HCT116 (cell line): ENCODE results near the gene MSL1. TPM values are rescaled to one million over a fixed set of nuclear protein-coding genes. Genes with fewer than 3 reads are reported as not detected.

Experiments
- ATAC-seq: fragments of 200-7000 bp; cut with Tn5 transposase; 2 replicates; pipeline ENCODE4 v1.9.1; 2020; ENCODE audit warnings: mild to moderate bottlenecking, moderate library complexity
- BruUV-seq: library from RNA; stranded (reverse); fragments of 400-500 nt; replicated peaks from 2 replicates; lab custom pipeline; 2021; lab: Mats Ljungman, UMichigan
- CTCF ChIA-PET: fragments of 300-600 bp; sonication (Branson Sonifier 250); formaldehyde crosslinking; loops from one replicate; lab custom pipeline; 2021; ENCODE audit warnings: antibody characterized with exemption; lab: Charles Lee
- POLR2A ChIA-PET: fragments of 300-600, 350-600 bp; sonication (Branson Sonifier 250); formaldehyde crosslinking; loops from one replicate; lab custom pipeline; 2021; ENCODE audit warnings: antibody characterized with exemption; lab: Charles Lee
- RAD21 ChIA-PET, 2 experiments: fragments of 300-600 bp; sonication (Branson Sonifier 250); formaldehyde crosslinking; loops; one replicate each; lab custom pipeline; 2023; ENCODE audit warnings: low total read pairs in 2 of 2; ENCODE audit not compliant: uncharacterized antibody in 2 of 2, unreplicated experiment in 2 of 2, low non-redundant PET in 1 of 2; lab: Charles Lee
- DNase-seq: peaks from one replicate; pipeline ENCODE4 v3.0.0-alpha.2; 2010; ENCODE audit warnings: low read depth, low spot score
- H2AFZ ChIP-seq: fragments of 200-600 bp; shearing (Covaris generic), sonication (generic); 2 replicates; pipeline ENCODE4 v1.6.1; 2017; ENCODE audit warnings: low read depth, mixed run types, mixed read lengths, antibody characterized with exemption, low read length; ENCODE audit not compliant: poor library complexity, severe bottlenecking
- H3K27ac ChIP-seq: 2 replicates; pipeline ENCODE4 v1.5.1; 2012; ENCODE audit warnings: low read depth, low read length
- H3K27me3 ChIP-seq: fragments of 200-600 bp; sonication (generic); 2 replicates; pipeline ENCODE4 v1.6.1; 2016; ENCODE audit warnings: mixed run types, low read length, mixed read lengths; ENCODE audit not compliant: insufficient read depth
- H3K36me3 ChIP-seq, 2 experiments: fragments of 200-500 bp in 1 of 2; fragments of 200-600 bp in 1 of 2; sonication (Bioruptor generic) in 1 of 2; sonication (generic) in 1 of 2; 2 replicates each; pipeline versions ENCODE4 v1.5.1 to v1.6.1; 2014 to 2016; ENCODE audit warnings: low read length in 2 of 2, inconsistent platforms in 1 of 2, mixed read lengths in 1 of 2, mixed run types in 1 of 2; ENCODE audit not compliant: insufficient read depth in 2 of 2, control insufficient read depth in 1 of 2
- H3K4me1 ChIP-seq, 2 experiments: fragments of 200-600 bp in 1 of 2; sonication (generic) in 1 of 2; 2 replicates each; pipeline versions ENCODE4 v1.5.1 to v1.6.1; 2012 to 2017; ENCODE audit warnings: low read length in 2 of 2, inconsistent platforms in 1 of 2, mild to moderate bottlenecking in 1 of 2, mixed read lengths in 1 of 2, mixed run types in 1 of 2, moderate library complexity in 1 of 2; ENCODE audit not compliant: insufficient read depth in 2 of 2, control insufficient read depth in 1 of 2
- H3K4me2 ChIP-seq: fragments of 200-600 bp; sonication (generic); 2 replicates; pipeline ENCODE4 v1.6.1; 2017; ENCODE audit warnings: mixed run types, low read length, mixed read lengths
- H3K4me3 ChIP-seq, 2 experiments: fragments of 200-600 bp in 1 of 2; sonication (generic) in 1 of 2; replicated peaks in 1 of 2; 2 replicates each; pipeline ENCODE4 v1.5.1; 2011 to 2016; ENCODE audit warnings: low read length in 2 of 2, control low read depth in 1 of 2, low read depth in 1 of 2, mild to moderate bottlenecking in 1 of 2, mixed read lengths in 1 of 2, mixed run types in 1 of 2
- H3K79me2 ChIP-seq: fragments of 200-600 bp; sonication (generic); 2 replicates; pipeline ENCODE4 v1.6.1; 2017; ENCODE audit warnings: mild to moderate bottlenecking, mixed run types, low read length, moderate library complexity, mixed read lengths; ENCODE audit not compliant: insufficient read depth
- H3K9ac ChIP-seq: fragments of 200-600 bp; sonication (generic); 2 replicates; pipeline ENCODE4 v1.6.1; 2016; ENCODE audit warnings: low read length, mixed read lengths
- H3K9me2 ChIP-seq: fragments of 200-600 bp; sonication (generic), shearing (Covaris generic); 2 replicates; pipeline ENCODE4 v1.6.1; 2017; ENCODE audit warnings: mixed run types, mild to moderate bottlenecking, moderate library complexity; ENCODE audit not compliant: insufficient read depth
- H3K9me3 ChIP-seq, 2 experiments: fragments of 200-500 bp in 1 of 2; fragments of 200-600 bp in 1 of 2; sonication (Bioruptor generic) in 1 of 2; sonication (generic) in 1 of 2; 2 replicates each; pipeline ENCODE4 v1.6.1; 2014 to 2017; ENCODE audit warnings: low read length in 2 of 2, mixed read lengths in 2 of 2, inconsistent platforms in 1 of 2, low read depth in 1 of 2, mild to moderate bottlenecking in 1 of 2, mixed run types in 1 of 2, moderate library complexity in 1 of 2; ENCODE audit not compliant: control insufficient read depth in 1 of 2, insufficient read depth in 1 of 2
- H4K20me1 ChIP-seq: fragments of 200-600 bp; sonication (generic), shearing (Covaris generic); 2 replicates; pipeline ENCODE4 v1.6.1; 2017; ENCODE audit warnings: mixed run types, mild to moderate bottlenecking, moderate library complexity; ENCODE audit not compliant: insufficient read depth
- CBX3 ChIP-seq: IDR thresholded peaks from 2 replicates; pipeline ENCODE4 v1.6.1; 2012; ENCODE audit warnings: low read depth
- EZH2 ChIP-seq: fragments of 200-600 bp; sonication (generic); IDR thresholded peaks from 2 replicates; pipeline ENCODE4 v1.6.1; 2017; ENCODE audit warnings: antibody characterized with exemption, mixed run types
- POLR2A ChIP-seq: IDR thresholded peaks from 2 replicates; pipeline ENCODE4 v1.7.0; 2011; ENCODE audit warnings: borderline replicate concordance; ENCODE audit not compliant: insufficient read depth, insufficient read length; ENCODE audit errors: extremely low read depth
- RAD21 ChIP-seq: IDR thresholded peaks from 2 replicates; pipeline ENCODE4 v1.6.1; 2012; ENCODE audit warnings: low read depth, mild to moderate bottlenecking
- REST ChIP-seq: IDR thresholded peaks from 2 replicates; pipeline ENCODE4 v1.6.1; 2012; ENCODE audit warnings: low read depth
- SIN3A ChIP-seq: IDR thresholded peaks from 2 replicates; pipeline ENCODE4 v1.6.1; 2012; ENCODE audit warnings: low read depth
- SRF ChIP-seq: IDR thresholded peaks from 2 replicates; pipeline ENCODE4 v1.6.1; 2012; ENCODE audit warnings: low read depth
- TCF7L2 ChIP-seq: IDR thresholded peaks from 2 replicates; pipeline ENCODE4 v1.7.0; 2011; ENCODE audit warnings: borderline replicate concordance, inconsistent platforms; ENCODE audit not compliant: insufficient read depth, insufficient read length; ENCODE audit errors: extremely low read depth
- ZNF274 ChIP-seq: fragments of 200-500 bp; sonication (Bioruptor generic); IDR thresholded peaks from 2 replicates; pipeline ENCODE4 v1.6.1; 2014; ENCODE audit warnings: mild to moderate bottlenecking, low read depth, low read length, inconsistent platforms
- intact Hi-C: fragments of 100-400 bp; cut with micrococcal nuclease; formaldehyde crosslinking; loops from 2 replicates; pipeline ENCODE4 v1.10.0; 2022
- total RNA-seq: library from RNA; stranded (reverse); gene quantifications from one replicate; pipeline ENCODE4 v1.2.1, GENCODE V29; 2021; ENCODE audit not compliant: unreplicated experiment

Gene MSL1
- total RNA-seq, 1 experiment from 2014 or later, result 67.2 TPM

DNA sequence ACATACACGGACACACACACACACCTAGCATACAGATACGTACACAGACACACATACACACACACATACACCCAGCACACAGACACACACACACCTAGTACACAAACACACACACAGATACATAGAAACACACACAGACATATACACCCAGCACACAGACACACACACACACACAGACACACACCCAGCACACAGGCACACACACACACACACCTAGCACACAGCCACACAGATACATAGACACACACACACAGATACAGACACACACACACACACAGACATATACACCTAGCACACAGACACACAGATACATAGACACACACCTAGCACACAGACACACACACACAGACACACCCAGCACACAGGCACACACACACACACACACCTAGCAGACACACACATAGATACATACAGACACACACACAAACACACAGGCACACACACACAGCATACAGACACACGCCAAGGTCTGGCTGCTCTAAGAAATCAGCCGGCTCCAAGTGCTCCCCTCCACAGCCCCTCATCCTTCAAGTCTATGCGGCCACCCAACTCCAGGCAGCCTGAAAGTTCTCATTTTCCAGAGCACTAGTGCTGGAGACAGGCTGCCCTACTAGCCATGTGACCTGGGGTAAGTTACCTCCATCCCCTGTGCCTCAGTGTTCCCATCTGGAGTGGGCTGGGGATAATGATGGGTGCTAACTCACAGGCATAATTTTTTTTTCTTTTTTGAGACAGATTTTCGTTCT, 34.5 kb upstream of the MSL1 start:
- CTCF ChIA-PET, result interaction anchor here (1.0 to 1.2 kb wide), 7 partner anchors 12 to 73 kb away, joined by 4 to 15 read pairs (median 8); no protein-coding TSS in a partner anchor

More for the DNA sequence above, 34.5 kb upstream of the MSL1 start:
- ChIA-PET RAD21 (no interaction called here), POLR2A (interaction anchor here (0.9 to 1.0 kb wide), 2 partner anchors 12 to 13 kb away, joined by 3 to 5 read pairs; partner anchors contain the start of gene NR1D1)
- Histone ChIP-seq H3K4me3 (no peak overlapping the region), H3K9me2 (no peaks in the 10 kb centered on the region), H3K9me3 (no peaks in the 10 kb centered on the region), H3K4me1 (peaks cover 0 to 18% of the 10 kb centered on the region in 2 experiments; a peak in 2 of 4 replicates), H3K9ac (no peak overlapping the region), H4K20me1 (no peaks in the 10 kb centered on the region), H3K27me3 (no peaks in the 10 kb centered on the region), H3K4me2 (no peak overlapping the region), H3K27ac (no peak overlapping the region), H2AFZ (no peak overlapping the region), H3K79me2 (no peaks in the 10 kb centered on the region), H3K36me3 (peaks cover 9 to 11% of the 10 kb centered on the region in 2 experiments; a peak in 3 of 4 replicates)
- no TSS peak for BruUV-seq
- intact Hi-C loops, result loop anchor here (2.0 to 5.0 kb wide), 2 partner anchors 48 to 60 kb away; no protein-coding TSS in a partner anchor
- DNase-seq (no peak), ATAC-seq (no peak)
- TF ChIP-seq REST, result no peak
- no peak for TF ChIP-seq TCF7L2
- no peak for TF ChIP-seq EZH2
- no peak for TF ChIP-seq RAD21
- no peak for TF ChIP-seq ZNF274
- no peak for TF ChIP-seq SRF
- no peak for TF ChIP-seq POLR2A
- TF ChIP-seq SIN3A, result no peak
- TF ChIP-seq CBX3, result no peak
- TF ChIP-seq, all 23 proteins: peak for 0
